SK-N-SH (cell line): ENCODE measurements around the gene EML5.

Source experiments
- CTCF ChIP-seq: fragments of 200-600 bp; sonication (generic); IDR thresholded peaks from 2 replicates; pipeline ENCODE4 v1.6.1; 2017; ENCODE audit warnings: antibody characterized with exemption, mild to moderate bottlenecking, moderate library complexity
- EZH2phosphoT487 ChIP-seq: fragments of 200-600 bp; sonication (generic); IDR thresholded peaks from 2 replicates; pipeline ENCODE4 v1.6.1; 2017; ENCODE audit warnings: low read depth, mixed run types, mild to moderate bottlenecking, antibody characterized with exemption, moderate library complexity, borderline replicate concordance
- GATA2 ChIP-seq: sonication (generic); formaldehyde crosslinking; IDR thresholded peaks from 2 replicates; pipeline ENCODE4 v1.5.0; 2020; ENCODE audit warnings: mild to moderate bottlenecking, missing genetic modification reagents
- JUND ChIP-seq: IDR thresholded peaks from 2 replicates; pipeline ENCODE4 v1.4.0; 2012
- MAX ChIP-seq: IDR thresholded peaks from 2 replicates; pipeline ENCODE4 v1.4.0; 2012; ENCODE audit warnings: low read depth
- POLR2AphosphoS5 ChIP-seq: IDR thresholded peaks from 2 replicates; pipeline ENCODE4 v1.6.1; 2012; ENCODE audit warnings: low read depth, low read length
- SIN3A ChIP-seq: IDR thresholded peaks from 2 replicates; pipeline ENCODE4 v1.6.1; 2012; ENCODE audit warnings: low read depth, mild to moderate bottlenecking, low read length, moderate library complexity, borderline replicate concordance
- SMC3 ChIP-seq: IDR thresholded peaks from 2 replicates; pipeline ENCODE4 v1.6.1; 2012; ENCODE audit warnings: low read depth, low read length, improper control_type of control experiment
- USF2 ChIP-seq: fragments of 150-350 bp; IDR thresholded peaks from 2 replicates; pipeline ENCODE4 v1.6.1; 2017; ENCODE audit warnings: antibody characterized with exemption, low read length, low read depth, borderline replicate concordance

- TF ChIP-seq POLR2AphosphoS5, result no peak
- TF ChIP-seq SMC3, result no peak
- TF ChIP-seq CTCF, result no peak
- no peak for TF ChIP-seq MAX
- TF ChIP-seq GATA2 (CRISPR knock-in tag), result no peak
- no peak for TF ChIP-seq JUND
- TF ChIP-seq USF2, result no peak
- TF ChIP-seq SIN3A, result no peak
- no peak for TF ChIP-seq EZH2phosphoT487
Observed at GRCh38 chr14:88598097-88598675, 194.6 kb downstream of the EML5 start.
